ENCODE data around the gene BRSK1. TPM values are rescaled to one million over a fixed set of nuclear protein-coding genes. Genes with fewer than 3 reads are reported as not detected.
A peak's percentile ranks its signal among the peaks of the same experiment; 100 is the strongest.

Gene BRSK1
- total RNA-seq (ENCODE audit: low replicate concordance), result 24.1 and 43.1 TPM in 2 replicates

DNA sequence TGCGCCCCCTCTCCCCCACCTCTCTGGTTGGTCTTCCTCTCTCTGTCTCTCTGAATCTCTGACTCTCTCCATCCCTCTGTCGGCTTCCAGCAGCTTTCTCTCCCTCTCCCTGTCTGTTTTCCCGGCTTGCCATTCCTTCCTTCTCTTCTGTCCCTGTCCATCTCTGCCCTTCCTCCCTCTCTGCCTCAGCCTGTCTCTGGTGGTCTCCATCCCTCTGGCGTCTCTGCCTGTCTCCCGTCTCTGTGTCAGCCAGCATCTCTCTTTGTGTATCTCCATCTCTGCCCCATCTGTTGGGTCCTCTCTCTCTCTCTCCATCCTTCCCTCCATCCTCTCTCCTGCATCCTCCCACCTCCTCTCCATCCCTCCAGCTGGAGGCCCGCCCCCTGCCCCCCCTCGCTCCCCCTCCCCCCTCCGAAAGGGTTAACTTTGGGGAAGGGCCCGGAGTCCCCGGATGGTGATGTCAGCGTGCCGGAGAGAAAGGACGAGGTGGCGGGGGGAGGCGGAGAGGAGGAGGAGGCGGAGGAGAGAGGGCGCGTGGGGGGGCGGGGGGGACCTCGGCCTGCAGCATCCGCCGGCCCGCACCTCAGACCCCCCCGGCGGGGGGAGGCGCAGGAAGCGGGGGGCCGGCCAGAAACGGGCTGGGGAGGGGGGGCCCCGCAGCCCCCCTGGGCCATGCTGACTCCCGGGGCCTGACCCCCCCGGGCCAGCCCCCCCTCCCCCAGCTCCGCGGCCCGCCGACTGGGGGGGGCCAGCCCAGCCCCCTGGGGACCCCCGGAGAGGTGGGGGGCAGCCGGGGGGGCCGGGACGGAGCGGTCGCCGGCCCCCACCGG lies at the start of gene BRSK1:
Gene BRSK1, plus strand, starts transcription at position 450 of the 830 bp plus-strand sequence. CDS start 446 bp downstream, outside the sequence.
- H3K4me1 ChIP-seq, result peaks cover 12% of the 10 kb centered on the region
- H3K27me3 Mint-ChIP-seq (ENCODE audit: insufficient read depth, low read depth), result peaks cover 4% of the 10 kb centered on the region
- peaks cover 43% of the 10 kb centered on the region for H3F3A ChIP-seq (ENCODE audit: low read depth)
- peaks cover 8% of the 10 kb centered on the region for H4K20me1 ChIP-seq (ENCODE audit: low read depth)
- H3K27me3 ChIP-seq, result no peaks in the 10 kb centered on the region
- peak; percentile 92 for DNase-seq (ENCODE audit: low spot score)
- H3K79me2 ChIP-seq (ENCODE audit: low read depth), result peaks cover 25% of the 10 kb centered on the region
- H3K36me3 ChIP-seq, result no peaks in the 10 kb centered on the region
- peak within 1 kb of the TSS; percentile 75 for H3K27ac ChIP-seq
- peak within 1 kb of the TSS; percentile 85 for H3K9ac ChIP-seq
- no peaks in the 10 kb centered on the region for H3K9me3 ChIP-seq (ENCODE audit: low read depth)
- H3K9me3 Mint-ChIP-seq, result no peaks in the 10 kb centered on the region
- peak within 1 kb of the TSS; percentile 98 for H3K4me3 ChIP-seq
- H3K27ac Mint-ChIP-seq, result peak within 1 kb of the TSS; percentile 89
- peak within 1 kb of the TSS; percentile 57 for H2AFZ ChIP-seq (replicated peaks)
- peak within 1 kb of the TSS; percentile 87 for H3K4me2 ChIP-seq
- peak within 1 kb of the TSS; percentile 89 for H3K4me3 Mint-ChIP-seq
- no peaks in the 10 kb centered on the region for H3K36me3 Mint-ChIP-seq
- no peak for TF ChIP-seq EZH2 (IDR thresholded peaks at IDR 0.05)
- no peak for TF ChIP-seq EZH2phosphoT487 (IDR thresholded peaks at IDR 0.05)
- TF ChIP-seq, protein P1, sequence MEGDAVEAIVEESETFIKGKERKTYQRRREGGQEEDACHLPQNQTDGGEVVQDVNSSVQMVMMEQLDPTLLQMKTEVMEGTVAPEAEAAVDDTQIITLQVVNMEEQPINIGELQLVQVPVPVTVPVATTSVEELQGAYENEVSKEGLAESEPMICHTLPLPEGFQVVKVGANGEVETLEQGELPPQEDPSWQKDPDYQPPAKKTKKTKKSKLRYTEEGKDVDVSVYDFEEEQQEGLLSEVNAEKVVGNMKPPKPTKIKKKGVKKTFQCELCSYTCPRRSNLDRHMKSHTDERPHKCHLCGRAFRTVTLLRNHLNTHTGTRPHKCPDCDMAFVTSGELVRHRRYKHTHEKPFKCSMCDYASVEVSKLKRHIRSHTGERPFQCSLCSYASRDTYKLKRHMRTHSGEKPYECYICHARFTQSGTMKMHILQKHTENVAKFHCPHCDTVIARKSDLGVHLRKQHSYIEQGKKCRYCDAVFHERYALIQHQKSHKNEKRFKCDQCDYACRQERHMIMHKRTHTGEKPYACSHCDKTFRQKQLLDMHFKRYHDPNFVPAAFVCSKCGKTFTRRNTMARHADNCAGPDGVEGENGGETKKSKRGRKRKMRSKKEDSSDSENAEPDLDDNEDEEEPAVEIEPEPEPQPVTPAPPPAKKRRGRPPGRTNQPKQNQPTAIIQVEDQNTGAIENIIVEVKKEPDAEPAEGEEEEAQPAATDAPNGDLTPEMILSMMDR (IDR thresholded peaks at IDR 0.05), result no peak
- H3K4me1 Mint-ChIP-seq, result peaks cover 39% of the 10 kb centered on the region

- no peak overlapping the region for H3K27ac ChIP-seq
- Mint-ChIP-seq H3K27me3 (ENCODE audit: insufficient read depth, low read depth) (peaks cover 10% of the 10 kb centered on the region), H3K27ac (no peak overlapping the region), H3K36me3 (peaks cover 27% of the 10 kb centered on the region), H3K4me3 (no peak overlapping the region), H3K4me1 (no peaks in the 10 kb centered on the region), H3K9me3 (no peaks in the 10 kb centered on the region)
- H4K20me1 ChIP-seq (ENCODE audit: low read depth), result no peaks in the 10 kb centered on the region
- no peaks in the 10 kb centered on the region for H3K27me3 ChIP-seq
- no peak for DNase-seq (ENCODE audit: low spot score)
- H3K4me2 ChIP-seq, result no peak overlapping the region
- TF ChIP-seq EZH2 (IDR thresholded peaks at IDR 0.05) (no peak), EZH2phosphoT487 (IDR thresholded peaks at IDR 0.05) (no peak)
- TF ChIP-seq, protein P1 (IDR thresholded peaks at IDR 0.05), result no peak
- H3K79me2 ChIP-seq (ENCODE audit: low read depth), result no peaks in the 10 kb centered on the region
- no peak overlapping the region for H3K9ac ChIP-seq
- no peak overlapping the region for H2AFZ ChIP-seq (replicated peaks)
- H3K4me1 ChIP-seq, result no peaks in the 10 kb centered on the region
- H3K9me3 ChIP-seq (ENCODE audit: low read depth), result no peaks in the 10 kb centered on the region
- no peaks in the 10 kb centered on the region for H3F3A ChIP-seq (ENCODE audit: low read depth)
- no peaks in the 10 kb centered on the region for H3K36me3 ChIP-seq
- no peak overlapping the region for H3K4me3 ChIP-seq
These were observed 45.8 kb upstream of the BRSK1 start for GRCh38 chr19:55238030-55238429.

GRCh38 chr19:55239004-55239403 lies 44.8 kb upstream of the BRSK1 start:
- Histone ChIP-seq H3K4me1 (no peaks in the 10 kb centered on the region), H3K27me3 (no peaks in the 10 kb centered on the region), H3K4me2 (no peak overlapping the region), H3K9ac (no peak overlapping the region), H3K79me2 (ENCODE audit: low read depth) (no peaks in the 10 kb centered on the region), H3K4me3 (no peak overlapping the region), H3K27ac (no peak overlapping the region), H3K36me3 (no peaks in the 10 kb centered on the region), H2AFZ (replicated peaks) (no peak overlapping the region), H4K20me1 (ENCODE audit: low read depth) (peaks cover 4% of the 10 kb centered on the region), H3K9me3 (ENCODE audit: low read depth) (no peaks in the 10 kb centered on the region), H3F3A (ENCODE audit: low read depth) (no peaks in the 10 kb centered on the region)
- Mint-ChIP-seq H3K36me3 (peaks cover 29% of the 10 kb centered on the region), H3K27me3 (ENCODE audit: insufficient read depth, low read depth) (peaks cover 10% of the 10 kb centered on the region), H3K9me3 (no peaks in the 10 kb centered on the region), H3K4me1 (no peaks in the 10 kb centered on the region), H3K27ac (no peak overlapping the region), H3K4me3 (no peak overlapping the region)
- DNase-seq (ENCODE audit: low spot score), result no peak
- TF ChIP-seq EZH2phosphoT487 (IDR thresholded peaks at IDR 0.05), result no peak

- DNase-seq (ENCODE audit: low spot score), result no peak
- TF ChIP-seq, protein P1 (IDR thresholded peaks at IDR 0.05), result no peak
- TF ChIP-seq EZH2 (IDR thresholded peaks at IDR 0.05), result no peak
- no peak for TF ChIP-seq EZH2phosphoT487 (IDR thresholded peaks at IDR 0.05)
- H3K4me3 Mint-ChIP-seq, result no peak overlapping the region
These were observed 43.1 kb upstream of the BRSK1 start for GRCh38 chr19:55240713-55241020.

More at GRCh38 chr19:55240713-55241020, 43.1 kb upstream of the BRSK1 start:
- Mint-ChIP-seq H3K27ac (no peak overlapping the region), H3K9me3 (no peaks in the 10 kb centered on the region), H3K36me3 (peaks cover 27% of the 10 kb centered on the region), H3K4me1 (no peaks in the 10 kb centered on the region), H3K27me3 (ENCODE audit: insufficient read depth, low read depth) (peaks cover 9% of the 10 kb centered on the region)
- Histone ChIP-seq H2AFZ (replicated peaks) (no peak overlapping the region), H3K27ac (no peak overlapping the region), H3K27me3 (no peaks in the 10 kb centered on the region), H3K4me2 (no peak overlapping the region), H3K4me3 (no peak overlapping the region), H3K4me1 (no peaks in the 10 kb centered on the region), H3K79me2 (ENCODE audit: low read depth) (no peaks in the 10 kb centered on the region), H3F3A (ENCODE audit: low read depth) (no peaks in the 10 kb centered on the region), H3K9ac (no peak overlapping the region), H3K9me3 (ENCODE audit: low read depth) (no peaks in the 10 kb centered on the region), H3K36me3 (no peaks in the 10 kb centered on the region), H4K20me1 (ENCODE audit: low read depth) (peaks cover 4% of the 10 kb centered on the region)

Data from neural progenitor cell (in vitro differentiated cells).